PC-9 (cell line): ENCODE data around the gene TCF12. TPM values are rescaled to one million over a fixed set of nuclear protein-coding genes. Genes with fewer than 3 reads are reported as not detected.

ENCODE experiments used
- BruUV-seq: library from RNA; stranded (reverse); fragments of 400-500 nt; replicated peaks from 2 replicates; lab custom pipeline; 2021; lab: Mats Ljungman, UMichigan
- CTCF ChIA-PET: fragments of 300-600 bp; sonication (Branson Sonifier 250); formaldehyde crosslinking; loops from one replicate; lab custom pipeline; 2022; ENCODE audit warnings: antibody characterized with exemption; lab: Charles Lee
- POLR2A ChIA-PET: fragments of 300-600 bp; sonication (Branson Sonifier 250); formaldehyde crosslinking; loops from one replicate; lab custom pipeline; 2022; ENCODE audit warnings: antibody characterized with exemption; ENCODE audit not compliant: unreplicated experiment; lab: Charles Lee
- DNase-seq, 2 experiments: peaks; one replicate each; pipeline versions ENCODE4 v3.0.0 to v3.0.0-alpha.2; 2015 to 2022; ENCODE audit warnings: mixed read lengths in 1 of 2
- H2AFZ ChIP-seq: fragments of 200-600 bp; sonication (generic); 2 replicates; pipeline ENCODE4 v1.8.1; 2017; ENCODE audit warnings: antibody characterized with exemption
- H3F3A ChIP-seq: fragments of 200-600 bp; sonication (generic); 2 replicates; pipeline ENCODE4 v1.8.1; 2017; ENCODE audit warnings: antibody characterized with exemption, mild to moderate bottlenecking, low read depth; ENCODE audit not compliant: insufficient read depth
- H3K27ac ChIP-seq: fragments of 200-600 bp; sonication (generic); 2 replicates; pipeline ENCODE4 v1.6.1; 2016; ENCODE audit warnings: mixed run types
- H3K27me3 ChIP-seq: fragments of 200-600 bp; sonication (generic); 2 replicates; pipeline ENCODE4 v1.6.1; 2016; ENCODE audit warnings: low read depth, mixed run types; ENCODE audit not compliant: insufficient read depth
- H3K36me3 ChIP-seq: fragments of 200-600 bp; sonication (generic); 2 replicates; pipeline ENCODE4 v1.6.1; 2016; ENCODE audit warnings: low read depth, mixed run types
- H3K4me1 ChIP-seq: fragments of 200-600 bp; sonication (generic); replicated peaks from 2 replicates; pipeline ENCODE4 v1.6.1; 2016; ENCODE audit warnings: mixed run types; ENCODE audit not compliant: insufficient read depth
- H3K4me2 ChIP-seq: fragments of 200-600 bp; sonication (generic); 2 replicates; pipeline ENCODE4 v1.6.1; 2017; ENCODE audit warnings: mixed run types
- H3K4me3 ChIP-seq: fragments of 200-600 bp; sonication (generic); 2 replicates; pipeline ENCODE4 v1.6.1; 2016; ENCODE audit warnings: mixed run types
- H3K79me2 ChIP-seq: fragments of 200-600 bp; sonication (generic); 2 replicates; pipeline ENCODE4 v1.6.1; 2017; ENCODE audit warnings: low read depth, mixed run types
- H3K9me2 ChIP-seq: fragments of 200-600 bp; sonication (generic); 2 replicates; pipeline ENCODE4 v1.8.1; 2017; ENCODE audit warnings: mild to moderate bottlenecking; ENCODE audit not compliant: insufficient read depth
- H3K9me3 ChIP-seq: fragments of 200-600 bp; sonication (generic); 2 replicates; pipeline ENCODE4 v1.8.1; 2016; ENCODE audit warnings: low read depth; ENCODE audit not compliant: insufficient read depth
- H4K20me1 ChIP-seq: fragments of 200-600 bp; sonication (generic); 2 replicates; pipeline ENCODE4 v1.8.1; 2017; ENCODE audit not compliant: insufficient read depth
- CTCF ChIP-seq: fragments of 200-600 bp; sonication (generic); conservative IDR thresholded peaks from 2 replicates; pipeline ENCODE4 v1.6.1; 2017; ENCODE audit warnings: mixed run types, antibody characterized with exemption, mild to moderate bottlenecking, moderate library complexity
- EZH2 ChIP-seq: fragments of 200-600 bp; sonication (generic); IDR thresholded peaks from 2 replicates; pipeline ENCODE4 v1.8.0; 2017; ENCODE audit warnings: antibody characterized with exemption, low read depth
- intact Hi-C: fragments of 100-400 bp; cut with micrococcal nuclease; formaldehyde crosslinking; loops from one replicate; pipeline ENCODE4 v1.10.0; 2022; ENCODE audit not compliant: unreplicated experiment
- total RNA-seq: library from RNA; stranded (reverse); gene quantifications from 2 replicates; pipeline ENCODE4 v1.2.3, GENCODE V29; 2021

TCF12 gene
- total RNA-seq, 1 experiment from 2014 or later, result 60.1 TPM

GRCh38 chr15:56969265-56969895 lies 50.9 kb downstream of the TCF12 start:
- 0 out of 2 replicates have a peak overlapping the region, but pooled peaks have one; percentile 36 for H2AFZ ChIP-seq
- peaks cover 35% of the 10 kb centered on the region for H3K79me2 ChIP-seq
- peaks cover 8% of the 10 kb centered on the region for H3F3A ChIP-seq
- peak overlapping the region; percentile 58 for H3K27ac ChIP-seq
- no peaks in the 10 kb centered on the region for H3K36me3 ChIP-seq
- H3K4me1 ChIP-seq, result peaks cover 19% of the 10 kb centered on the region
- H3K27me3 ChIP-seq, result no peaks in the 10 kb centered on the region
- BruUV-seq, result no TSS peak
- no peak for TF ChIP-seq EZH2
- no peak for TF ChIP-seq CTCF
- ChIA-PET POLR2A (no interaction called here), CTCF (no interaction called here)
- peak in 1 of 2 experiments; percentile 68 for DNase-seq
- no peaks in the 10 kb centered on the region for H4K20me1 ChIP-seq
- peak overlapping the region; percentile 47; the same call in 1 of the 2 replicates for H3K4me3 ChIP-seq
- intact Hi-C loops, result no loop called here
- peak overlapping the region; percentile 88 for H3K4me2 ChIP-seq
- H3K9me2 ChIP-seq, result no peaks in the 10 kb centered on the region
- H3K9me3 ChIP-seq, result no peaks in the 10 kb centered on the region

GRCh38 chr15:56971571-56971970 lies 53.1 kb downstream of the TCF12 start:
- H3K4me1 ChIP-seq, result peaks cover 19% of the 10 kb centered on the region
- H3K27me3 ChIP-seq, result no peaks in the 10 kb centered on the region
- H3K4me3 ChIP-seq, result no peak overlapping the region
- intact Hi-C loops, result no loop called here
- H4K20me1 ChIP-seq, result no peaks in the 10 kb centered on the region
- H3K36me3 ChIP-seq, result no peaks in the 10 kb centered on the region
- ChIA-PET CTCF (no interaction called here), POLR2A (no interaction called here)
- peaks cover 30% of the 10 kb centered on the region for H3K79me2 ChIP-seq
- no peaks in the 10 kb centered on the region for H3K9me3 ChIP-seq
- no peaks in the 10 kb centered on the region for H3K9me2 ChIP-seq
- TF ChIP-seq CTCF (no peak), EZH2 (no peak)
- BruUV-seq, result no TSS peak
- H3F3A ChIP-seq, result peaks cover 8% of the 10 kb centered on the region
- H3K4me2 ChIP-seq, result no peak overlapping the region
- no peak for DNase-seq
- H3K27ac ChIP-seq, result no peak overlapping the region
- no peak overlapping the region for H2AFZ ChIP-seq

GRCh38 chr15:56972016-56972415 lies 53.6 kb downstream of the TCF12 start:
- no peak overlapping the region for H3K27ac ChIP-seq
- H3K27me3 ChIP-seq, result no peaks in the 10 kb centered on the region
- H3F3A ChIP-seq, result peaks cover 8% of the 10 kb centered on the region
- CTCF ChIA-PET, result no interaction called here
- TF ChIP-seq CTCF (no peak), EZH2 (no peak)
- H3K79me2 ChIP-seq, result peaks cover 28% of the 10 kb centered on the region
- H3K4me2 ChIP-seq, result no peak overlapping the region
- no peak overlapping the region for H2AFZ ChIP-seq
- no peak for DNase-seq
- no peaks in the 10 kb centered on the region for H4K20me1 ChIP-seq
- no peaks in the 10 kb centered on the region for H3K9me2 ChIP-seq
- H3K4me1 ChIP-seq, result peaks cover 19% of the 10 kb centered on the region
- no peaks in the 10 kb centered on the region for H3K36me3 ChIP-seq
- BruUV-seq, result no TSS peak
- POLR2A ChIA-PET, result no interaction called here
- no peaks in the 10 kb centered on the region for H3K9me3 ChIP-seq
- no peak overlapping the region for H3K4me3 ChIP-seq
- intact Hi-C loops, result no loop called here
